Nephron progenitor cell (in vitro differentiated cells): ENCODE measurements around the gene FGG.

Experiments
- DNase-seq: peaks from one replicate; pipeline ENCODE4 v3.0.0; 2021
- H3K27ac Mint-ChIP-seq: 2 replicates; pipeline ENCODE4 v1.8.0; 2021; ENCODE audit warnings: mild to moderate bottlenecking, moderate library complexity, mixed read lengths
- H3K27me3 Mint-ChIP-seq: 2 replicates; pipeline ENCODE4 v1.8.0; 2021; ENCODE audit warnings: mild to moderate bottlenecking, low read depth, mixed read lengths; ENCODE audit not compliant: poor library complexity
- H3K36me3 Mint-ChIP-seq: 2 replicates; pipeline ENCODE4 v1.8.0; 2021; ENCODE audit warnings: low read depth, mixed read lengths
- H3K4me1 Mint-ChIP-seq: 2 replicates; pipeline ENCODE4 v1.8.0; 2021; ENCODE audit warnings: mixed read lengths
- H3K4me3 Mint-ChIP-seq: 2 replicates; pipeline ENCODE4 v1.8.0; 2021; ENCODE audit warnings: mild to moderate bottlenecking, moderate library complexity, mixed read lengths
- H3K9me3 Mint-ChIP-seq: 2 replicates; pipeline ENCODE4 v1.8.0; 2021; ENCODE audit warnings: mild to moderate bottlenecking, moderate library complexity, mixed read lengths
- TF ChIP-seq, protein P1 (sequence below): fragments of 200-600 bp; sonication (generic); IDR thresholded peaks from 2 replicates; pipeline ENCODE4 v1.5.0; 2021; ENCODE audit warnings: antibody characterized with exemption

Gene FGG

DNA sequence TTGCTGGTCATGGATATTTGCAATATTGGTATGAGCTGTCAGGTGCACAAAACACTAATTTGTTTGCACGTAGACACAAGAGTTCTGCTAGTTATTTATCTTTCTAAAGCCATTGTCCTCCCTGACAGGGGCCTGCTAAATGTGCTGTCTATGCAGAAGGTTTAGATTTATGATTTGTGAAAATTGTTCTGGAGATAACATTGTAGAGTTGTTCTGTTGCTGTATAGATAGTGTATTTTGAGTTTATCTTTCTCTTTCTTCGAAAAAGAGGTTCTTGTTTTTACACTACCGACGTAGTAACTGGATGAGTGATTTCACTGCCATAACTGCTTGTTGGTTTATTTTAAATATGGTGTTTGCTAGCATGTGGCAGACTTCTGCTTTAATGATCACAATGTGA is 28.5 kb upstream of the FGG start:
- DNase-seq, result no peak
- Mint-ChIP-seq H3K27ac (no peak overlapping the region), H3K4me3 (no peak overlapping the region)

DNA sequence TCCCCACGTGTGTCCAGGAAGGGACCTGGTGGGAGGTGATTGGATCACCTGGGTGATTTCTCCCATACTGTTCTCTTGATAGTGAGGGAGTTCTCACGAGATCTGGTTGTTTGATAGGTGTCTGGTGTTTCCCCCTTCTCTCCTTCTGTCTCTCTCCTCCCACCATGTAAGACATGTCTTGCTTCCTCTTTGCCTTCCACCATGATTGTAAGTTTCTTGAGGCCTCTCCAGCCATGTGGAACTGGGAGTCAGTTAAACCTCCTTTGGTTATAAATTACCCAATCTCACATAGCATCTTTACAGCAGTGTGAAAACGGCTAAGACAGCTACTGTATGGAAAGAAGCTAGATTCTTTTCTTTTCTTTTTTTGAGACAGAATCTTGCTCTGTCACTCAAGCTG is 21.6 kb upstream of the FGG start:
- Mint-ChIP-seq H3K27ac (no peak overlapping the region), H3K4me1 (peaks cover 5% of the 10 kb centered on the region), H3K9me3 (peaks cover 3% of the 10 kb centered on the region), H3K36me3 (no peaks in the 10 kb centered on the region), H3K27me3 (peaks cover 6% of the 10 kb centered on the region), H3K4me3 (no peak overlapping the region)
- TF ChIP-seq, protein P1, sequence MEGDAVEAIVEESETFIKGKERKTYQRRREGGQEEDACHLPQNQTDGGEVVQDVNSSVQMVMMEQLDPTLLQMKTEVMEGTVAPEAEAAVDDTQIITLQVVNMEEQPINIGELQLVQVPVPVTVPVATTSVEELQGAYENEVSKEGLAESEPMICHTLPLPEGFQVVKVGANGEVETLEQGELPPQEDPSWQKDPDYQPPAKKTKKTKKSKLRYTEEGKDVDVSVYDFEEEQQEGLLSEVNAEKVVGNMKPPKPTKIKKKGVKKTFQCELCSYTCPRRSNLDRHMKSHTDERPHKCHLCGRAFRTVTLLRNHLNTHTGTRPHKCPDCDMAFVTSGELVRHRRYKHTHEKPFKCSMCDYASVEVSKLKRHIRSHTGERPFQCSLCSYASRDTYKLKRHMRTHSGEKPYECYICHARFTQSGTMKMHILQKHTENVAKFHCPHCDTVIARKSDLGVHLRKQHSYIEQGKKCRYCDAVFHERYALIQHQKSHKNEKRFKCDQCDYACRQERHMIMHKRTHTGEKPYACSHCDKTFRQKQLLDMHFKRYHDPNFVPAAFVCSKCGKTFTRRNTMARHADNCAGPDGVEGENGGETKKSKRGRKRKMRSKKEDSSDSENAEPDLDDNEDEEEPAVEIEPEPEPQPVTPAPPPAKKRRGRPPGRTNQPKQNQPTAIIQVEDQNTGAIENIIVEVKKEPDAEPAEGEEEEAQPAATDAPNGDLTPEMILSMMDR, result no peak
- DNase-seq, result no peak

More for the DNA sequence above, 28.5 kb upstream of the FGG start:
- no peaks in the 10 kb centered on the region for H3K36me3 Mint-ChIP-seq
- peaks cover 5% of the 10 kb centered on the region for H3K4me1 Mint-ChIP-seq
- peaks cover 3% of the 10 kb centered on the region for H3K9me3 Mint-ChIP-seq
- H3K27me3 Mint-ChIP-seq, result peaks cover 3% of the 10 kb centered on the region
- TF ChIP-seq, protein P1, result no peak

DNA sequence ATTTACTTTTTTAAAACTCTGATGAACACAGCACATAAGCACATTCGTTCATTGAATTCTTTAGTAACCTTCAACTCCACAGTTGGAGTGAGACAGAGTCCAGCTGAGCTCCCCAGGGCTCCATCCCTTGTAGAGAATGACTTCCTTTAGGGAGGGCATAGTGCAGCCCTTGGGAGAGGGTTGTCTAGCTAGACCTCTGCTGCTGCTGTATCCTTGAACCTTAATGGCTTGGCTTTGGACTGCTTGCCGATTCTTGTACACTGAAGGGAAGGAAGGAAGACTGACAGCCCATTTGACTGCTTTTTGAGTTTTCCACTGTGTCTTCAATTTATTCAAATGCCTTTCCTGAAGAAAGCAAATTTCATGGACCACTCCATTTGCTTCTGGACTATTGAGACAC is 19.4 kb upstream of the FGG start:
- no peak for DNase-seq
- Mint-ChIP-seq H3K27ac (no peak overlapping the region), H3K4me1 (no peaks in the 10 kb centered on the region), H3K4me3 (no peak overlapping the region), H3K9me3 (peaks cover 3% of the 10 kb centered on the region), H3K27me3 (peaks cover 5% of the 10 kb centered on the region), H3K36me3 (no peaks in the 10 kb centered on the region)
- TF ChIP-seq, protein P1, result no peak

DNA sequence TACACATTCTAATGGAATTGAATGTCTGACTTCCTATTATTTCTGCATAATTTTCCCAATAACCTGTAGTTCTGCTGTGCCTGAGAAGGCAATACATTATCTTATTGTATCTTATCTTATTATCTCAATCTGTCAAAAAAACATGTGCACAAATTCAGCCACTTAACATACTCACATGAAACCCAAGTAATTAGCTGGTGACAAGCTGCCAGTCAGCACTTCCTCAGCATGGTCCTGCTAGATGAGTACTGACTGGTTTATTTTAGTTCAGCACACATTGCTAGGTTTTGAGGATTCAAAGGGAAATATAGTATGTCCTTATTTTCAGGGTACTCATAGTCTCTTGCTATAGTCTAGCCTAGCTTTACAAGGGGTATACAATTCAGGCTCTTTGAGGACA is 17.9 kb upstream of the FGG start:
- Mint-ChIP-seq H3K27me3 (peaks cover 8% of the 10 kb centered on the region), H3K27ac (no peak overlapping the region), H3K36me3 (no peaks in the 10 kb centered on the region)

DNA sequence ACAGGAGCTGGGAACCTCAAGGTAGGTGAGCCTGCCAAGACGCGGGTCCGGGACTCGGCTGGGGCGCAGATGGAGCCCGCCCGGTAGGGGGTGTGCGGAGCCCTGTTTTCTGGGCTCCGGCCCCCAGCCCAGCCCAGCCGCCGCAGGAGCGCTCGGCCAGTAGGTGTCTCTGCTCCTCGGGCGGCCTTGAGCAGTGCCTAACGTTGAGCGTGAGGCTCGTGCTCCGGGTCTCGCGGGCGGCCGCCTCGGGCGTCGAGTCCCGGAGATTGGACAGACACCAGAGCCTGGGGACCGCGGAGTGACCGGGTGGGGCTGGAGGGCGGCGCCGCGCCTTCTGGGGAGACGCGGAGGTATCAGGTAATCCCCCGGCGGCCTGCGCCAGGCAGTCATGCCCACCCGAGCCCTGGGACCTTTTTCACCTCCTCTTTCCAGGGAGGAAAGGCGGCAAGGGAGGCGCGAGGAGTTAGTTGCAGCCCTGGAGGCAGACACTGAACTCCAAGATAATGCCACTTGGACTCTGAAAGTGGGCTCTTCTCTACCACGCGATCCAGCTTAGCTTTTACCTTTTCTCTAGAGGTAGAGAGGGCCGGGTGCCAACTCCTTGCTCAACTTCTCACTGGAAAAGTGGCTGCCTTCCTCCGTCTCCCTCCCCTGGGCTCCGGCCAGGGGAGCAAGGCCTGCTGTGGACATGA is 14.5 kb upstream of the FGG start:
- no peak overlapping the region for H3K27ac Mint-ChIP-seq
- DNase-seq, result peak; percentile 87
- H3K4me3 Mint-ChIP-seq, result peak overlapping the region; percentile 22
- H3K4me1 Mint-ChIP-seq, result peaks cover 5% of the 10 kb centered on the region
- no peaks in the 10 kb centered on the region for H3K9me3 Mint-ChIP-seq
- peaks cover 26% of the 10 kb centered on the region for H3K27me3 Mint-ChIP-seq
- TF ChIP-seq, protein P1, result peak; percentile 70
- no peaks in the 10 kb centered on the region for H3K36me3 Mint-ChIP-seq

More for the DNA sequence above, 17.9 kb upstream of the FGG start:
- no peak overlapping the region for H3K4me3 Mint-ChIP-seq
- no peaks in the 10 kb centered on the region for H3K9me3 Mint-ChIP-seq
- TF ChIP-seq, protein P1, result no peak
- H3K4me1 Mint-ChIP-seq, result peaks cover 5% of the 10 kb centered on the region
- no peak for DNase-seq

DNA sequence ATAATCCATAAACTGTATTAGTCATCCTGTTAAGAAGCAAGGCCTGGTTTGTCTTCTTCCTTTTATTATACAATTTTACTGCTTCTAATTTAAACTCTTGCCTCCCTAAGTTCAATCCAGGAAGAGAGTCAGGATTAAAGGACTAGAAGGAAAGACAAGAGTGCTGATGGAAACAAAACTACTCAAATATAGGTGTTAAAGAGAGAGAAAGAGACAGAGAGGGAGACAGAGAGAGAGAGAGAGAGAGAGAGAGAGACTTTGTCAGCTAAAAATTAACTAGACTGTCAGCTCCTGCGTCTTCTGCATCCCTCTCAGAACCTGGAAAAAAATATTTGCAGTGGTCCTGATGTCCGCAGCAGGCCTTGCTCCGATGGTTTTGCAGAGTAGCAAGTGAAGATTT is 13.5 kb upstream of the FGG start:
- Mint-ChIP-seq H3K9me3 (no peaks in the 10 kb centered on the region), H3K4me3 (peak overlapping the region; percentile 64), H3K36me3 (no peaks in the 10 kb centered on the region), H3K4me1 (peaks cover 5% of the 10 kb centered on the region), H3K27ac (no peak overlapping the region), H3K27me3 (peaks cover 23% of the 10 kb centered on the region)
- TF ChIP-seq, protein P1, result no peak
- DNase-seq, result no peak
